Measurements from ENCODE around the gene OR5D18. TPM values are rescaled to one million over a fixed set of nuclear protein-coding genes. Genes with fewer than 3 reads are reported as not detected.

The OR5D18 gene
- total RNA-seq (ENCODE audit: low replicate concordance) = not detected in 2 replicates

- Mint-ChIP-seq H3K4me1 (no peaks in the 10 kb centered on the region), H3K27me3 (ENCODE audit: insufficient read depth, low read depth) (no peaks in the 10 kb centered on the region), H3K9me3 (peaks cover 34% of the 10 kb centered on the region), H3K27ac (no peak within 1 kb of the TSS), H3K4me3 (no peak within 1 kb of the TSS), H3K36me3 (no peaks in the 10 kb centered on the region)
- Histone ChIP-seq H3F3A (ENCODE audit: low read depth) (no peaks in the 10 kb centered on the region), H3K4me1 (no peaks in the 10 kb centered on the region), H3K79me2 (ENCODE audit: low read depth) (no peaks in the 10 kb centered on the region), H3K27ac (no peak within 1 kb of the TSS), H3K9me3 (ENCODE audit: low read depth) (peaks cover 20% of the 10 kb centered on the region), H3K9ac (no peak within 1 kb of the TSS), H3K4me2 (no peak within 1 kb of the TSS), H3K36me3 (no peaks in the 10 kb centered on the region), H3K4me3 (no peak within 1 kb of the TSS), H2AFZ (replicated peaks) (no peak within 1 kb of the TSS), H4K20me1 (ENCODE audit: low read depth) (no peaks in the 10 kb centered on the region), H3K27me3 (no peaks in the 10 kb centered on the region)
- DNase-seq (ENCODE audit: low spot score) = no peak
- TF ChIP-seq, protein P1, sequence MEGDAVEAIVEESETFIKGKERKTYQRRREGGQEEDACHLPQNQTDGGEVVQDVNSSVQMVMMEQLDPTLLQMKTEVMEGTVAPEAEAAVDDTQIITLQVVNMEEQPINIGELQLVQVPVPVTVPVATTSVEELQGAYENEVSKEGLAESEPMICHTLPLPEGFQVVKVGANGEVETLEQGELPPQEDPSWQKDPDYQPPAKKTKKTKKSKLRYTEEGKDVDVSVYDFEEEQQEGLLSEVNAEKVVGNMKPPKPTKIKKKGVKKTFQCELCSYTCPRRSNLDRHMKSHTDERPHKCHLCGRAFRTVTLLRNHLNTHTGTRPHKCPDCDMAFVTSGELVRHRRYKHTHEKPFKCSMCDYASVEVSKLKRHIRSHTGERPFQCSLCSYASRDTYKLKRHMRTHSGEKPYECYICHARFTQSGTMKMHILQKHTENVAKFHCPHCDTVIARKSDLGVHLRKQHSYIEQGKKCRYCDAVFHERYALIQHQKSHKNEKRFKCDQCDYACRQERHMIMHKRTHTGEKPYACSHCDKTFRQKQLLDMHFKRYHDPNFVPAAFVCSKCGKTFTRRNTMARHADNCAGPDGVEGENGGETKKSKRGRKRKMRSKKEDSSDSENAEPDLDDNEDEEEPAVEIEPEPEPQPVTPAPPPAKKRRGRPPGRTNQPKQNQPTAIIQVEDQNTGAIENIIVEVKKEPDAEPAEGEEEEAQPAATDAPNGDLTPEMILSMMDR (IDR thresholded peaks at IDR 0.05) = no peak
- TF ChIP-seq EZH2 (IDR thresholded peaks at IDR 0.05) (no peak), EZH2phosphoT487 (IDR thresholded peaks at IDR 0.05) (no peak)
These were observed at the start of gene OR5D18 for GRCh38 chr11:55819330-55819729. Gene OR5D18, plus strand, starts transcription at chr11:55819630. Its CDS starts 0 bp downstream, at chr11:55819630.

DNA sequence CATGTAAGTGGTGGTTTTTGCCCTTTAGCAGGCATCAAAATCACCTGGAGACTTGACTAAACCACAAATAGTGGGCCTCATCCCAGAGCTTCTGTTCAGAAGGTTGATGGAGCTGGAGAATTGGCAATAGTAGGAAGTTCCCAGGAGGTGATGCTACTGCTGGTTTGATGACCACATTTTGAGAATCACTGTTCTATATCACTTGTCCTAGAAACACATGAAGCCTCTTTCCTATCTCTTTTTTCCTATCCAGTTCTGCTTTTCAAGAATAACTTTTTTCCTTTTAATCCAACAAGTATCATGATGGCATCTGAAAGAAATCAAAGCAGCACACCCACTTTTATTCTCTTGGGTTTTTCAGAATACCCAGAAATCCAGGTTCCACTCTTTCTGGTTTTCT is 46.3 kb upstream of the OR5D18 start, which contains the start of gene OR5D13:
Gene OR5D13, plus strand, starts transcription at position 301 of the 400 bp plus-strand sequence. Its CDS starts 0 bp downstream, at position 301.
- H3K9me3 ChIP-seq (ENCODE audit: low read depth) = peaks cover 44% of the 10 kb centered on the region

DNA sequence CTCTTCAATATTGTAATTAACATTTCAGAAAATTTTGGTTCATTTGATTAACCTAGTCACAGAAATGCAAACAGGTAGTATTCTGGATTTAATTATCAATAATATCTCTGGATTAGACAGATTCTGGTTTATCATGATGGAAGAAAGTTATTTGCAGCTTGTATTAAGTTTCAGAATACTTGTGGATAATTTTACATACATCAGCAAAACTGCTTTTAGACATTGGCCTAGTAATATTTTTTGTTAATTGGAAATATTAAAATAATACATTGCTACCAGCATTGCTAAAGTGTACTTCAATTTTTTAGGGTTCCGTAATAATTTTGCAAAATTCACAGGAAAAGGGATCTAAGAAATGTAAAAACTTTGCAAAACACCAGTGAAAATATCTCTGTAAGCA is 27.8 kb upstream of the OR5D18 start:
- DNase-seq (ENCODE audit: low spot score) = no peak
- Histone ChIP-seq H3K79me2 (ENCODE audit: low read depth) (no peaks in the 10 kb centered on the region), H4K20me1 (ENCODE audit: low read depth) (no peaks in the 10 kb centered on the region), H2AFZ (replicated peaks) (no peak overlapping the region), H3K36me3 (no peaks in the 10 kb centered on the region), H3F3A (ENCODE audit: low read depth) (no peaks in the 10 kb centered on the region), H3K9me3 (ENCODE audit: low read depth) (peaks cover 24% of the 10 kb centered on the region), H3K27ac (no peak overlapping the region), H3K9ac (no peak overlapping the region), H3K4me1 (no peaks in the 10 kb centered on the region), H3K27me3 (no peaks in the 10 kb centered on the region), H3K4me2 (no peak overlapping the region), H3K4me3 (no peak overlapping the region)
- Mint-ChIP-seq H3K9me3 (peaks cover 7% of the 10 kb centered on the region), H3K4me1 (no peaks in the 10 kb centered on the region), H3K36me3 (no peaks in the 10 kb centered on the region), H3K27ac (no peak overlapping the region), H3K27me3 (ENCODE audit: insufficient read depth, low read depth) (peaks cover 3% of the 10 kb centered on the region), H3K4me3 (no peak overlapping the region)
- TF ChIP-seq, protein P1 (IDR thresholded peaks at IDR 0.05) = no peak
- TF ChIP-seq EZH2 (IDR thresholded peaks at IDR 0.05) (no peak), EZH2phosphoT487 (IDR thresholded peaks at IDR 0.05) (no peak)

More for the DNA sequence above, 46.3 kb upstream of the OR5D18 start, which contains the start of gene OR5D13:
- Mint-ChIP-seq H3K4me1 (no peaks in the 10 kb centered on the region), H3K9me3 (peaks cover 22% of the 10 kb centered on the region), H3K27ac (no peak within 1 kb of the TSS), H3K36me3 (no peaks in the 10 kb centered on the region), H3K27me3 (ENCODE audit: insufficient read depth, low read depth) (no peaks in the 10 kb centered on the region), H3K4me3 (no peak within 1 kb of the TSS)
- no peaks in the 10 kb centered on the region for H3K79me2 ChIP-seq (ENCODE audit: low read depth)
- no peak within 1 kb of the TSS for H2AFZ ChIP-seq (replicated peaks)
- H3K36me3 ChIP-seq = no peaks in the 10 kb centered on the region
- no peaks in the 10 kb centered on the region for H4K20me1 ChIP-seq (ENCODE audit: low read depth)
- no peak within 1 kb of the TSS for H3K9ac ChIP-seq
- DNase-seq (ENCODE audit: low spot score) = no peak
- no peak within 1 kb of the TSS for H3K4me3 ChIP-seq
- H3F3A ChIP-seq (ENCODE audit: low read depth) = no peaks in the 10 kb centered on the region
- H3K27me3 ChIP-seq = no peaks in the 10 kb centered on the region
- TF ChIP-seq EZH2 (IDR thresholded peaks at IDR 0.05) (no peak), EZH2phosphoT487 (IDR thresholded peaks at IDR 0.05) (no peak)
- TF ChIP-seq, protein P1 (IDR thresholded peaks at IDR 0.05) = no peak
- no peak within 1 kb of the TSS for H3K27ac ChIP-seq
- no peaks in the 10 kb centered on the region for H3K4me1 ChIP-seq
- H3K4me2 ChIP-seq = no peak within 1 kb of the TSS
